HepG2 (cell line): ENCODE data around the gene VCP. TPM values are rescaled to one million over a fixed set of nuclear protein-coding genes. Genes with fewer than 3 reads are reported as not detected.

ENCODE experiments used
- CCDC6 ChIP-seq: sonication (generic); formaldehyde crosslinking; IDR thresholded peaks from 2 replicates; pipeline ENCODE4 v1.8.1; 2022; ENCODE audit warnings: mild to moderate bottlenecking, missing genetic modification reagents, moderate library complexity
- HCFC1 ChIP-seq: fragments of 150-350 bp; IDR thresholded peaks from 2 replicates; pipeline ENCODE4 v1.6.1; 2014; ENCODE audit warnings: low read depth, low read length
- MBD4 ChIP-seq: IDR thresholded peaks from 2 replicates; pipeline ENCODE4 v1.6.1; 2012; ENCODE audit warnings: low read length, inconsistent platforms, borderline replicate concordance
- MED13 ChIP-seq: sonication (generic); formaldehyde crosslinking; IDR thresholded peaks from 2 replicates; pipeline ENCODE4 v1.5.0; 2020; ENCODE audit warnings: missing genetic modification reagents
- REL ChIP-seq: sonication (generic); formaldehyde crosslinking; conservative IDR thresholded peaks from 2 replicates; pipeline ENCODE4 v1.8.0; 2022; ENCODE audit warnings: mild to moderate bottlenecking, missing genetic modification reagents, moderate library complexity
- RFX1 ChIP-seq: fragments of 450-650 bp; IDR thresholded peaks from 2 replicates; pipeline ENCODE4 v1.6.1; 2017
- STAT5B ChIP-seq: sonication (generic); formaldehyde crosslinking; IDR thresholded peaks from 2 replicates; pipeline ENCODE4 v1.4.0; 2020; ENCODE audit warnings: missing genetic modification reagents
- TCF7L2 ChIP-seq: IDR thresholded peaks from 2 replicates; pipeline ENCODE4 v1.6.1; 2011; ENCODE audit warnings: mild to moderate bottlenecking, low read depth, low read length, moderate library complexity
- THRA ChIP-seq: sonication (generic); formaldehyde crosslinking; IDR thresholded peaks from 2 replicates; pipeline ENCODE4 v1.4.0; 2020; ENCODE audit warnings: missing genetic modification reagents, borderline replicate concordance
- TRIM22 ChIP-seq: fragments of 450-650 bp; IDR thresholded peaks from 2 replicates; pipeline ENCODE4 v1.6.1; 2017
- ZHX2 ChIP-seq, 2 experiments: sonication (generic) in 1 of 2; formaldehyde crosslinking in 1 of 2; IDR thresholded peaks; 2 replicates each; pipeline versions ENCODE4 v1.6.1 to v1.9.0; 2014 to 2022; ENCODE audit warnings: antibody characterized with exemption in 1 of 2, borderline replicate concordance in 1 of 2, inconsistent platforms in 1 of 2, low read depth in 1 of 2, missing genetic modification reagents in 1 of 2
- ZNF569 ChIP-seq: sonication (generic); formaldehyde crosslinking; IDR thresholded peaks from 2 replicates; pipeline ENCODE4 v1.5.0; 2020; ENCODE audit warnings: mild to moderate bottlenecking, missing genetic modification reagents, moderate library complexity, borderline replicate concordance
- ZNF629 ChIP-seq: sonication (generic); formaldehyde crosslinking; conservative IDR thresholded peaks from 2 replicates; pipeline ENCODE4 v1.5.0; 2020; ENCODE audit warnings: missing genetic modification reagents
- polyA plus RNA-seq, 8 experiments: library from polyadenylated mRNA; depleted of rRNA in 3 of 8; stranded (reverse) in 7 of 8; unstranded in 1 of 8; fragments of >200 nt; fragmentation: Illumina TruSeq in 4 of 8; extraction: Trizol in 4 of 8; gene quantifications; 2 replicates each; pipeline versions ENCODE4 v1.2.1 to v1.2.3, GENCODE V29; 2011 to 2016; ENCODE audit warnings: low read depth in 4 of 8, missing spikeins in 1 of 8, mixed read lengths in 1 of 8; ENCODE audit not compliant: insufficient read depth in 1 of 8
- total RNA-seq, 5 experiments: library from RNA; depleted of rRNA; stranded (reverse); fragments of >200 nt; fragmentation: Illumina TruSeq; extraction: Trizol; gene quantifications; 2 replicates each; pipeline ENCODE4 v1.2.3, GENCODE V29; 2016; ENCODE audit warnings: low read depth in 1 of 5
- TF ChIP-seq, protein P1 (sequence below): sonication (generic); formaldehyde crosslinking; IDR thresholded peaks from 2 replicates; pipeline ENCODE4; 2020; ENCODE audit warnings: missing genetic modification reagents, mild to moderate bottlenecking, borderline replicate concordance
- TF ChIP-seq, protein P2 (sequence below): sonication (generic); formaldehyde crosslinking; IDR thresholded peaks from 2 replicates; pipeline ENCODE4 v1.8.0; 2022; ENCODE audit warnings: mild to moderate bottlenecking, missing genetic modification reagents

Gene VCP
- total and polyA plus RNA-seq, 2 of the 13 experiments (the other 11 are each of a cell fraction or from before 2014, with no cell fraction given) = 143 to 391 TPM

DNA sequence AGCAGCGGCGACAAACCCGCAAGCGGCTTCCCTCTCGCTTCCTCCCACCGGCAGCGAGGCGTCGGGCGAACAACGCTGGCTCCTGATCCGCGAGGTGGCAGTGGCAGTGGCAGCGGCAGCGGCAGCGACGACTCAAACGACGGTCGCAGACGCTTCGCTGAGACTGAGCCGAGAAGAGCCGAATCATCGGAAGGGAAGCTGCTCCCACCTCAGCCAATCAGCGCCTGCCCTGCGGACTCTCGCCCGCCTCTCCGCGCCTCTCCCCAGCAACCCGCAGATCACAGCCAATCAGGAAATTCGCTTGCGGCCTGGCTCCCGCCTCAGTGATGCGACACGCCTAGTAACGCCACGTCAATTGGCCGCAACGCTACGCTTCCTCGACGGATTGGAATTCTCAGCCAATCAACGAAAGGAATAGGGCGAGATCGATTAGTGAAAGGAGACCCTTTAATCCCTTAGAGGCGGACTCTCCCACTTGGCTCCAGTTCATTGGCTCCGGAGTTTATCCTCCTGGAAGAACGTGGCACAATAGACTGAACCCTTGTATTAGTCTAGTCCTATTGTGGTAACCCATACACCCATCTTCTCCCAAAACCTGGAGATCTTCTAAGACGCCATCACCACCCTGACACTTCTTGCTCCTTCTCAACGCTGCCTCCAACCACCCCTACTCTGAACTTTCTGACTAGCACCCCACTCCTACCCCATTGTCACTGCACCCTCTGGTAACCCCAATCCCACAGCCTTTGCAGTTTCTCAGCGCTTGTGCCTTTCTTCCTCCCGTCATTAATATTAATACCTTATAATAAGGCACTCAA, at the start of gene VCP (continued):
- no peak for TF ChIP-seq TCF7L2
- TF ChIP-seq MBD4 = no peak
- TF ChIP-seq, protein P1, sequence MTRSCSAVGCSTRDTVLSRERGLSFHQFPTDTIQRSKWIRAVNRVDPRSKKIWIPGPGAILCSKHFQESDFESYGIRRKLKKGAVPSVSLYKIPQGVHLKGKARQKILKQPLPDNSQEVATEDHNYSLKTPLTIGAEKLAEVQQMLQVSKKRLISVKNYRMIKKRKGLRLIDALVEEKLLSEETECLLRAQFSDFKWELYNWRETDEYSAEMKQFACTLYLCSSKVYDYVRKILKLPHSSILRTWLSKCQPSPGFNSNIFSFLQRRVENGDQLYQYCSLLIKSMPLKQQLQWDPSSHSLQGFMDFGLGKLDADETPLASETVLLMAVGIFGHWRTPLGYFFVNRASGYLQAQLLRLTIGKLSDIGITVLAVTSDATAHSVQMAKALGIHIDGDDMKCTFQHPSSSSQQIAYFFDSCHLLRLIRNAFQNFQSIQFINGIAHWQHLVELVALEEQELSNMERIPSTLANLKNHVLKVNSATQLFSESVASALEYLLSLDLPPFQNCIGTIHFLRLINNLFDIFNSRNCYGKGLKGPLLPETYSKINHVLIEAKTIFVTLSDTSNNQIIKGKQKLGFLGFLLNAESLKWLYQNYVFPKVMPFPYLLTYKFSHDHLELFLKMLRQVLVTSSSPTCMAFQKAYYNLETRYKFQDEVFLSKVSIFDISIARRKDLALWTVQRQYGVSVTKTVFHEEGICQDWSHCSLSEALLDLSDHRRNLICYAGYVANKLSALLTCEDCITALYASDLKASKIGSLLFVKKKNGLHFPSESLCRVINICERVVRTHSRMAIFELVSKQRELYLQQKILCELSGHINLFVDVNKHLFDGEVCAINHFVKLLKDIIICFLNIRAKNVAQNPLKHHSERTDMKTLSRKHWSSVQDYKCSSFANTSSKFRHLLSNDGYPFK (CRISPR knock-in tag) = no peak
- no peak for TF ChIP-seq REL (CRISPR knock-in tag)
- no peak for TF ChIP-seq TRIM22
- no peak; the same call in 1 of the 2 replicates for TF ChIP-seq MED13 (CRISPR knock-in tag)
- no peak; the same call in 1 of the 2 replicates for TF ChIP-seq HCFC1
- TF ChIP-seq, protein P2, sequence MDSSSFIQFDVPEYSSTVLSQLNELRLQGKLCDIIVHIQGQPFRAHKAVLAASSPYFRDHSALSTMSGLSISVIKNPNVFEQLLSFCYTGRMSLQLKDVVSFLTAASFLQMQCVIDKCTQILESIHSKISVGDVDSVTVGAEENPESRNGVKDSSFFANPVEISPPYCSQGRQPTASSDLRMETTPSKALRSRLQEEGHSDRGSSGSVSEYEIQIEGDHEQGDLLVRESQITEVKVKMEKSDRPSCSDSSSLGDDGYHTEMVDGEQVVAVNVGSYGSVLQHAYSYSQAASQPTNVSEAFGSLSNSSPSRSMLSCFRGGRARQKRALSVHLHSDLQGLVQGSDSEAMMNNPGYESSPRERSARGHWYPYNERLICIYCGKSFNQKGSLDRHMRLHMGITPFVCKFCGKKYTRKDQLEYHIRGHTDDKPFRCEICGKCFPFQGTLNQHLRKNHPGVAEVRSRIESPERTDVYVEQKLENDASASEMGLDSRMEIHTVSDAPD (CRISPR knock-in tag) = no peak; the same call in 1 of the 2 replicates
- peak; percentile 59; the same call in 1 of the 2 replicates for TF ChIP-seq RFX1
- peak; percentile 54; the same call in 1 of the 2 replicates for TF ChIP-seq ZHX2 (IDR thresholded peaks at IDR 0.05; ENCODE audit: low read depth)
- no peak for TF ChIP-seq ZHX2 (CRISPR knock-in tag; IDR thresholded peaks at IDR 0.05; ENCODE audit: borderline replicate concordance)
- no peak for TF ChIP-seq THRA (CRISPR knock-in tag)
- TF ChIP-seq ZNF629 (CRISPR knock-in tag) = peak; percentile 16; the same call in 1 of the 2 replicates
- no peak for TF ChIP-seq ZNF569 (CRISPR knock-in tag)
- no peak for TF ChIP-seq CCDC6 (CRISPR knock-in tag)
- TF ChIP-seq STAT5B (CRISPR knock-in tag) = no peak
